HG03575 (cell line): ENCODE measurements around the gene CT45A2.
"Not testable (repeated sequence)": the region's sequence is repeated elsewhere in the genome, so short reads cannot be mapped to it uniquely, and the experiment has no call there.

Experiments used
- ATAC-seq: cut with Tn5 transposase; IDR thresholded peaks from one replicate; pipeline ENCODE4 v1.9.1; 2021; ENCODE audit not compliant: unreplicated experiment, insufficient number of reproducible peaks, low FRiP score; ENCODE audit errors: extremely low read depth

Gene CT45A2, protein sequence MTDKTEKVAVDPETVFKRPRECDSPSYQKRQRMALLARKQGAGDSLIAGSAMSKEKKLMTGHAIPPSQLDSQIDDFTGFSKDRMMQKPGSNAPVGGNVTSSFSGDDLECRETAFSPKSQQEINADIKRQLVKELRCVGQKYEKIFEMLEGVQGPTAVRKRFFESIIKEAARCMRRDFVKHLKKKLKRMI

DNA sequence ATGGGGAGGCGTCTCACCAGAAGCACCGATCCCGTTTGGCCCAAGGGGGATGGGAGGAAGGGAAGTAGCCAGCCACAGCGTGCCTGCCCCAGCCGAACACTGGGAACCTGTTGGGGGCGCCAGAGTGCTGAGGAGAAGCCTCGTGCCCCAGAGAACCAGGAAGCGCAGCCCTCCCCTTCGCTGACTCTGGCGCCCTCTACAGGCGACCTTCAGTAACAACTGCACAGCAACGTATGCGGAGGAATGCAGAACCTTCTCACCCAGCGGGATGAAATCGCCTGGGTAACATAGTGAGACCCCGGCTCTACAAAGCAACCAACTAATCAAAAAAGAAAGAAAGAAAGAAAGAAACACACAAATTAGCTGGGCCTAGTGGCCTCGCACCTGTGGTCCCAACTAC, at the start of gene CT45A2:
CT45A2 (minus strand) TSS at position 101 of the 400 bp plus-strand sequence. CDS start 3,747 bp downstream, outside the sequence.
- not testable (repeated sequence) for ATAC-seq

DNA sequence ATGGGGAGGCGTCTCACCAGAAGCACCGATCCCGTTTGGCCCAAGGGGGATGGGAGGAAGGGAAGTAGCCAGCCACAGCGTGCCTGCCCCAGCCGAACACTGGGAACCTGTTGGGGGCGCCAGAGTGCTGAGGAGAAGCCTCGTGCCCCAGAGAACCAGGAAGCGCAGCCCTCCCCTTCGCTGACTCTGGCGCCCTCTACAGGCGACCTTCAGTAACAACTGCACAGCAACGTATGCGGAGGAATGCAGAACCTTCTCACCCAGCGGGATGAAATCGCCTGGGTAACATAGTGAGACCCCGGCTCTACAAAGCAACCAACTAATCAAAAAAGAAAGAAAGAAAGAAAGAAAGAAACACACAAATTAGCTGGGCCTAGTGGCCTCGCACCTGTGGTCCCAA, 34.6 kb upstream of the CT45A2 start, which contains the start of gene CT45A8:
CT45A8 (minus strand) TSS at position 101 of the 400 bp plus-strand sequence. CDS start 3,755 bp downstream, outside the sequence.
- not testable (repeated sequence) for ATAC-seq

DNA sequence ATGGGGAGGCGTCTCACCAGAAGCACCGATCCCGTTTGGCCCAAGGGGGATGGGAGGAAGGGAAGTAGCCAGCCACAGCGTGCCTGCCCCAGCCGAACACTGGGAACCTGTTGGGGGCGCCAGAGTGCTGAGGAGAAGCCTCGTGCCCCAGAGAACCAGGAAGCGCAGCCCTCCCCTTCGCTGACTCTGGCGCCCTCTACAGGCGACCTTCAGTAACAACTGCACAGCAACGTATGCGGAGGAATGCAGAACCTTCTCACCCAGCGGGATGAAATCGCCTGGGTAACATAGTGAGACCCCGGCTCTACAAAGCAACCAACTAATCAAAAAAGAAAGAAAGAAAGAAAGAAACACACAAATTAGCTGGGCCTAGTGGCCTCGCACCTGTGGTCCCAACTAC, 17.4 kb upstream of the CT45A2 start, which contains the start of gene CT45A7:
CT45A7 (minus strand) TSS at position 101 of the 400 bp plus-strand sequence. CDS start 3,747 bp downstream, outside the sequence.
- not testable (repeated sequence) for ATAC-seq

DNA sequence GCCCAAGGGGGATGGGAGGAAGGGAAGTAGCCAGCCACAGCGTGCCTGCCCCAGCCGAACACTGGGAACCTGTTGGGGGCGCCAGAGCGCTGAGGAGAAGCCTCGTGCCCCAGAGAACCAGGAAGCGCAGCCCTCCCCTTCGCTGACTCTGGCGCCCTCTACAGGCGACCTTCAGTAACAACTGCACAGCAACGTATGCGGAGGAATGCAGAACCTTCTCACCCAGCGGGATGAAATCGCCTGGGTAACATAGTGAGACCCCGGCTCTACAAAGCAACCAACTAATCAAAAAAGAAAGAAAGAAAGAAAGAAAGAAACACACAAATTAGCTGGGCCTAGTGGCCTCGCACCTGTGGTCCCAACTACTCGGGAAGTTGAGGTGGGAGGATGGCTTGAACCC, 17.1 kb downstream of the CT45A2 start, which contains the start of gene CT45A6:
CT45A6 (minus strand) TSS at position 101 of the 400 bp plus-strand sequence. CDS start 3,794 bp downstream, outside the sequence.
- not testable (repeated sequence) for ATAC-seq

DNA sequence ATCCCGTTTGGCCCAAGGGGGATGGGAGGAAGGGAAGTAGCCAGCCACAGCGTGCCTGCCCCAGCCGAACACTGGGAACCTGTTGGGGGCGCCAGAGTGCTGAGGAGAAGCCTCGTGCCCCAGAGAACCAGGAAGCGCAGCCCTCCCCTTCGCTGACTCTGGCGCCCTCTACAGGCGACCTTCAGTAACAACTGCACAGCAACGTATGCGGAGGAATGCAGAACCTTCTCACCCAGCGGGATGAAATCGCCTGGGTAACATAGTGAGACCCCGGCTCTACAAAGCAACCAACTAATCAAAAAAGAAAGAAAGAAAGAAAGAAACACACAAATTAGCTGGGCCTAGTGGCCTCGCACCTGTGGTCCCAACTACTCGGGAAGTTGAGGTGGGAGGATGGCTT, 34.4 kb downstream of the CT45A2 start, which contains the start of gene CT45A5:
CT45A5 (minus strand) TSS at position 101 of the 400 bp plus-strand sequence. CDS start 3,774 bp downstream, outside the sequence.
- not testable (repeated sequence) for ATAC-seq

DNA sequence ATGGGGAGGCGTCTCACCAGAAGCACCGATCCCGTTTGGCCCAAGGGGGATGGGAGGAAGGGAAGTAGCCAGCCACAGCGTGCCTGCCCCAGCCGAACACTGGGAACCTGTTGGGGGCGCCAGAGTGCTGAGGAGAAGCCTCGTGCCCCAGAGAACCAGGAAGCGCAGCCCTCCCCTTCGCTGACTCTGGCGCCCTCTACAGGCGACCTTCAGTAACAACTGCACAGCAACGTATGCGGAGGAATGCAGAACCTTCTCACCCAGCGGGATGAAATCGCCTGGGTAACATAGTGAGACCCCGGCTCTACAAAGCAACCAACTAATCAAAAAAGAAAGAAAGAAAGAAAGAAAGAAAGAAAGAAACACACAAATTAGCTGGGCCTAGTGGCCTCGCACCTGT, 51.7 kb downstream of the CT45A2 start, which contains the start of gene CT45A3:
CT45A3 (minus strand) TSS at position 101 of the 400 bp plus-strand sequence. CDS start 3,747 bp downstream, outside the sequence.
- not testable (repeated sequence) for ATAC-seq
